Activated CD4-positive, alpha-beta T cell treated with anti-CD3 and anti-CD28 coated beads, Interleukin-10, Interleukin-2, amounts not matched to agents 100 ng/mL and 50 ng/mL, durations not matched to agents 16 hours and 8 hours (primary cell): ENCODE data around the gene KCND2.
A peak's percentile ranks its signal among the peaks of the same experiment; 100 is the strongest.
"Not testable (repeated sequence)": the region's sequence is repeated elsewhere in the genome, so short reads cannot be mapped to it uniquely, and the experiment has no call there.

Experiments
- DNase-seq: peaks from one replicate; pipeline ENCODE4 v3.0.0-alpha.2; 2020

KCND2 gene

GRCh38 chr7:120502825-120503224 is 229.8 kb downstream of the KCND2 start:
- no peak for DNase-seq

- DNase-seq: no peak
Observed at GRCh38 chr7:120504386-120504785, 231.4 kb downstream of the KCND2 start.

GRCh38 chr7:120505770-120506169 is 232.8 kb downstream of the KCND2 start:
- DNase-seq: no peak

GRCh38 chr7:120512701-120513100 is 239.7 kb downstream of the KCND2 start:
- DNase-seq: no peak

- DNase-seq: no peak
Observed at GRCh38 chr7:120519224-120519623, 246.2 kb downstream of the KCND2 start.

GRCh38 chr7:120521761-120522737 is 249.1 kb downstream of the KCND2 start:
- DNase-seq: no peak

- no peak for DNase-seq
Observed at GRCh38 chr7:120523985-120524384, 251.0 kb downstream of the KCND2 start.

- no peak for DNase-seq
Observed at GRCh38 chr7:120526902-120527509, 254.0 kb downstream of the KCND2 start.

- DNase-seq: no peak
Observed at GRCh38 chr7:120529736-120530135, 256.8 kb downstream of the KCND2 start.

GRCh38 chr7:120538335-120538734 is 265.4 kb downstream of the KCND2 start:
- no peak for DNase-seq

GRCh38 chr7:120539321-120539720 is 266.3 kb downstream of the KCND2 start:
- DNase-seq: no peak

GRCh38 chr7:120547605-120548004 is 274.6 kb downstream of the KCND2 start:
- DNase-seq: no peak

- no peak for DNase-seq
Observed at GRCh38 chr7:120550494-120551048, 277.6 kb downstream of the KCND2 start.

- no peak for DNase-seq
Observed at GRCh38 chr7:120553491-120553890, 280.5 kb downstream of the KCND2 start.

- peak; percentile 42 for DNase-seq
Observed at GRCh38 chr7:120554960-120555571, 282.1 kb downstream of the KCND2 start.

- DNase-seq: no peak
Observed at GRCh38 chr7:120564145-120564544, 291.2 kb downstream of the KCND2 start.

- no peak for DNase-seq
Observed at GRCh38 chr7:120567204-120567603, 294.2 kb downstream of the KCND2 start.

GRCh38 chr7:120578657-120579056 is 305.7 kb downstream of the KCND2 start:
- not testable (repeated sequence) for DNase-seq

- DNase-seq: no peak
Observed at GRCh38 chr7:120582916-120583315, 309.9 kb downstream of the KCND2 start.

GRCh38 chr7:120583899-120584586 is 311.1 kb downstream of the KCND2 start:
- no peak for DNase-seq

GRCh38 chr7:120586571-120586970 is 313.6 kb downstream of the KCND2 start:
- no peak for DNase-seq

- DNase-seq: no peak
Observed at GRCh38 chr7:120587243-120587642, 314.3 kb downstream of the KCND2 start.

GRCh38 chr7:120588416-120588815 is 315.4 kb downstream of the KCND2 start:
- no peak for DNase-seq
